OCI-LY3 (cell line): ENCODE data around the gene SORL1.
A peak's percentile ranks its signal among the peaks of the same experiment; 100 is the strongest.

Experiments used
- H2AFZ ChIP-seq: fragments of 200-600, 300-600 bp; shearing (Covaris generic); 2 replicates; pipeline ENCODE4 v1.6.0; 2014; ENCODE audit warnings: antibody characterized with exemption, low read depth, low read length
- H3K27ac ChIP-seq: fragments of 200-600, 300-600 bp; sonication (generic); 2 replicates; pipeline ENCODE4 v1.5.1; 2014; ENCODE audit warnings: mild to moderate bottlenecking, low read length, moderate library complexity, mixed read lengths
- H3K27me3 ChIP-seq: fragments of 200-600, 300-600 bp; sonication (generic); 2 replicates; pipeline ENCODE4 v1.6.1; 2014; ENCODE audit warnings: low read depth, low read length, mixed read lengths
- H3K36me3 ChIP-seq: fragments of 200-600, 300-600 bp; sonication (generic); replicated peaks from 2 replicates; pipeline ENCODE3; 2014; ENCODE audit warnings: low read depth, low read length, mixed read lengths
- H3K4me1 ChIP-seq: fragments of 300-600, 200-600 bp; sonication (generic); 2 replicates; pipeline ENCODE4 v1.6.1; 2014; ENCODE audit warnings: low read length, mixed read lengths
- H3K4me2 ChIP-seq: fragments of 200-600, 300-600 bp; sonication (generic); 2 replicates; pipeline ENCODE4 v1.6.1; 2014; ENCODE audit warnings: low read length, mixed read lengths
- H3K4me3 ChIP-seq: fragments of 300-600, 200-600 bp; sonication (generic); 2 replicates; pipeline ENCODE4 v1.5.1; 2014; ENCODE audit warnings: antibody characterized with exemption, mild to moderate bottlenecking, low read length, moderate library complexity
- H3K79me2 ChIP-seq: fragments of 300-600, 200-600 bp; shearing (Covaris generic); 2 replicates; pipeline ENCODE4 v1.6.1; 2014; ENCODE audit warnings: mild to moderate bottlenecking, low read length, mixed read lengths
- H3K9ac ChIP-seq: fragments of 300-600, 200-600 bp; shearing (Covaris generic); 2 replicates; pipeline ENCODE4 v1.6.0; 2014; ENCODE audit warnings: mild to moderate bottlenecking, low read length, moderate library complexity
- H3K9me3 ChIP-seq: fragments of 200-600, 300-600 bp; shearing (Covaris generic); 2 replicates; pipeline ENCODE4 v1.6.1; 2014; ENCODE audit warnings: low read length, mixed read lengths; ENCODE audit not compliant: insufficient read depth
- H4K20me1 ChIP-seq: fragments of 200-600, 300-600 bp; sonication (generic); 2 replicates; pipeline ENCODE4 v1.6.1; 2016; ENCODE audit warnings: low read length, mixed read lengths; ENCODE audit not compliant: insufficient read depth
- CTCF ChIP-seq: fragments of 200-600, 300-600 bp; sonication (generic); IDR thresholded peaks from 2 replicates; pipeline ENCODE4 v1.5.1; 2014; ENCODE audit warnings: antibody characterized with exemption, low read length, low read depth
- EZH2phosphoT487 ChIP-seq: fragments of 200-600 bp; shearing (Covaris generic); IDR thresholded peaks from 2 replicates; pipeline ENCODE4 v1.6.1; 2018; ENCODE audit warnings: antibody characterized with exemption, mixed run types, low read depth

The SORL1 gene

DNA sequence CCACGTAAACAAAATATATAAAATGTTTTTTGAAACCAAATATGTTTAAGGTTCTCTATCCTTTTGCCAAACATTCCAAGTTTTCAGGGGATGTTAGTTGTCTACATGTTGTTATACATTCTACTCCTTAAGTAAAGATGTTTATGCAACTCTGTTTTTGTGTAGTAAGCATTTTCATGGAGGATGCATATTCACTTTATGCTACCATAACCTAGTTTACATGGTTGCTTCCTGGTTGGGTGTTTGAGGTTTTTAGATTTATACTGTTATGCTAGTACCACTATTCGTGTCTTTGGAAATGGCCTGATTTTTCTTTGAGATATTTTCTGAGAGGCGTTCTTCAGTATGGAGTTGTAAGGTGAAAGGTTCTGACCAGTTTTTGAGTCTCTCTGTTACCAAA lies 131.7 kb downstream of the SORL1 start:
- Histone ChIP-seq H3K27ac (no peak overlapping the region), H3K9ac (no peak overlapping the region), H3K4me2 (no peak overlapping the region), H3K9me3 (peaks cover 13% of the 10 kb centered on the region), H2AFZ (no peak overlapping the region), H3K4me1 (peaks cover 22% of the 10 kb centered on the region), H4K20me1 (no peaks in the 10 kb centered on the region), H3K79me2 (peaks cover 11% of the 10 kb centered on the region; the same call in 1 of the 2 replicates), H3K27me3 (no peaks in the 10 kb centered on the region), H3K36me3 (peaks cover 94% of the 10 kb centered on the region), H3K4me3 (no peak overlapping the region)
- TF ChIP-seq EZH2phosphoT487 (no peak), CTCF (no peak)

DNA sequence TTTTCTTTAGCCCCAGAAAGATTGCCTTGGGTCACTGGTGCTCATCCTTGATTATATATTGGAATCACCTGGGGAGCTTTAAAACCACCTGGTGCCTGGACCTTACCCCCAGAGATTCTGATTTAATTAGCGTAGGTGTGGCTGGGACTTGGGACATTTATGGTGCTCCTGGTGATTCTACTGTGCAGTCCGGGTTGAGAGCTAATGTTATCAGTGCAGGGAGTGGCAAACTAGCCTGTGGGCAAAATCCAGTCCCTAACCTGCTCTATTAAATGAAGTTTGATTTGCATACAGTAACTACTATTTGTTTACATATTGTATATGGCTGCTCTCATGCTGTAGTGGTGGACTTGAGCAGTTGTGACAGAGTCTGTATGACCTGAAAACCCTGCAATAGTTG lies 134.6 kb downstream of the SORL1 start:
- H3K4me1 ChIP-seq = peaks cover 51% of the 10 kb centered on the region
- no peak overlapping the region for H3K9ac ChIP-seq
- no peaks in the 10 kb centered on the region for H4K20me1 ChIP-seq
- H3K4me3 ChIP-seq = no peak overlapping the region
- no peaks in the 10 kb centered on the region for H3K9me3 ChIP-seq
- H3K36me3 ChIP-seq = peaks cover 84% of the 10 kb centered on the region
- 0 out of 2 replicates have a peak overlapping the region, but pooled peaks have one; percentile 97 for H3K27ac ChIP-seq
- peaks cover 8% of the 10 kb centered on the region; the same call in 1 of the 2 replicates for H3K79me2 ChIP-seq
- H3K4me2 ChIP-seq = no peak overlapping the region
- TF ChIP-seq CTCF (no peak), EZH2phosphoT487 (no peak)
- H2AFZ ChIP-seq = no peak overlapping the region
- H3K27me3 ChIP-seq = no peaks in the 10 kb centered on the region

- H3K4me1 ChIP-seq = peaks cover 55% of the 10 kb centered on the region
- peak overlapping the region; percentile 97 for H3K27ac ChIP-seq
- TF ChIP-seq EZH2phosphoT487 = no peak
- TF ChIP-seq CTCF = no peak
- no peak overlapping the region for H3K4me3 ChIP-seq
- H4K20me1 ChIP-seq = no peaks in the 10 kb centered on the region
- no peak overlapping the region for H2AFZ ChIP-seq
- no peak overlapping the region; the same call in 1 of the 2 replicates for H3K9ac ChIP-seq
- H3K36me3 ChIP-seq = peaks cover 84% of the 10 kb centered on the region
- no peaks in the 10 kb centered on the region for H3K9me3 ChIP-seq
- no peaks in the 10 kb centered on the region for H3K27me3 ChIP-seq
- H3K4me2 ChIP-seq = no peak overlapping the region
- peaks cover 12% of the 10 kb centered on the region for H3K79me2 ChIP-seq
Observed at GRCh38 chr11:121587182-121587581, 135.1 kb downstream of the SORL1 start.

DNA sequence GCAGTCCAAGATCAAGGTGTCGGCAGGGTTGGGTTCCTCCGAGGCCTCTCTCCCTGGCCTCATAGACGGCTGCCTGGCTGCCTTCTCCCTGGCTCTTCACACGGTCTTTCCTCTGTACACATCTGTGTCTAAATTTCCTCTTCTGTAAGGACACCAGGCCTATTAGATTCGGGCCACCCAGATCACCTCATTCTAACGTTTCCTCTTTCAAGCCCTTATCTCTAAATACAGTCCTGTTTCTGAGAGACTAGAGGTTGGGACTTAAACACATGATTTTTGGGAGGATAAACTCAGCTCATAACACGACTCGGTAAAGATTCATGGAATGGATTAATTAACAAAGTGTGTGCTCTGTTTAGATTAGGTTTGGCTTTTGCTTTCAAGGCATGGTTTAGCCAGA lies 136.6 kb downstream of the SORL1 start:
- Histone ChIP-seq H3K4me1 (peaks cover 71% of the 10 kb centered on the region), H3K27ac (peak overlapping the region; percentile 97), H2AFZ (no peak overlapping the region), H3K36me3 (peaks cover 84% of the 10 kb centered on the region), H3K9me3 (no peaks in the 10 kb centered on the region), H4K20me1 (no peaks in the 10 kb centered on the region), H3K79me2 (peaks cover 28% of the 10 kb centered on the region), H3K27me3 (no peaks in the 10 kb centered on the region), H3K4me2 (peak overlapping the region; percentile 54; the same call in 1 of the 2 replicates), H3K9ac (peak overlapping the region; percentile 80; the same call in 1 of the 2 replicates), H3K4me3 (no peak overlapping the region)
- TF ChIP-seq EZH2phosphoT487 (no peak), CTCF (no peak)
